SK-N-MC (cell line): ENCODE data around the gene NR1H2.

ENCODE experiments used
- DNase-seq: peaks from one replicate; pipeline ENCODE4 v3.0.0-alpha.2; 2011; ENCODE audit warnings: low read depth, low spot score
- H3K27ac ChIP-seq: fragments of 200-600 bp; sonication (generic); 2 replicates; pipeline ENCODE4 v1.5.1; 2016; ENCODE audit warnings: mixed run types
- H3K36me3 ChIP-seq: fragments of 200-600 bp; sonication (generic); 2 replicates; pipeline ENCODE4 v1.6.1; 2017; ENCODE audit warnings: antibody characterized with exemption, low read length, mixed read lengths; ENCODE audit not compliant: insufficient read depth
- H3K4me3 ChIP-seq: fragments of 200-600 bp; sonication (generic); 2 replicates; pipeline ENCODE4 v1.5.1; 2016
- H3K9ac ChIP-seq: fragments of 200-600 bp; sonication (generic); 2 replicates; pipeline ENCODE4 v1.8.0; 2017; ENCODE audit warnings: mixed run types, mixed read lengths; ENCODE audit not compliant: insufficient read length
- H3K9me3 ChIP-seq: fragments of 200-600 bp; sonication (generic); 2 replicates; pipeline ENCODE4 v1.6.1; 2017; ENCODE audit warnings: low read depth, mild to moderate bottlenecking, antibody characterized with exemption, low read length, moderate library complexity, mixed read lengths
- EZH2 ChIP-seq: fragments of 200-600 bp; sonication (generic); IDR thresholded peaks from one replicate; pipeline ENCODE4 v1.6.1; 2017; ENCODE audit warnings: antibody characterized with exemption
- FOXP2 ChIP-seq: optimal IDR thresholded peaks from 2 replicates; pipeline ENCODE3; 2011; ENCODE audit warnings: mild to moderate bottlenecking, moderate library complexity; ENCODE audit not compliant: insufficient read depth; ENCODE audit errors: extremely low read length, control extremely low read depth
- POLR2AphosphoS5 ChIP-seq: IDR thresholded peaks from 2 replicates; pipeline ENCODE4 v1.6.1; 2012; ENCODE audit warnings: mild to moderate bottlenecking, low read depth, low read length, borderline replicate concordance

The NR1H2 gene

GRCh38 chr19:50392759-50393158 is 16.5 kb downstream of the NR1H2 start:
- Histone ChIP-seq H3K9ac (no peak overlapping the region), H3K36me3 (peaks cover 19% of the 10 kb centered on the region), H3K27ac (no peak overlapping the region), H3K4me3 (no peak overlapping the region), H3K9me3 (no peaks in the 10 kb centered on the region)
- DNase-seq, result no peak
- TF ChIP-seq FOXP2 (no peak), EZH2 (no peak), POLR2AphosphoS5 (no peak)

GRCh38 chr19:50393589-50393988 is 17.3 kb downstream of the NR1H2 start:
- H3K9me3 ChIP-seq, result no peaks in the 10 kb centered on the region
- peaks cover 15% of the 10 kb centered on the region for H3K36me3 ChIP-seq
- H3K9ac ChIP-seq, result no peak overlapping the region
- no peak overlapping the region for H3K4me3 ChIP-seq
- no peak for DNase-seq
- H3K27ac ChIP-seq, result no peak overlapping the region; the same call in 1 of the 2 replicates
- TF ChIP-seq EZH2 (no peak), FOXP2 (no peak), POLR2AphosphoS5 (no peak)

DNA sequence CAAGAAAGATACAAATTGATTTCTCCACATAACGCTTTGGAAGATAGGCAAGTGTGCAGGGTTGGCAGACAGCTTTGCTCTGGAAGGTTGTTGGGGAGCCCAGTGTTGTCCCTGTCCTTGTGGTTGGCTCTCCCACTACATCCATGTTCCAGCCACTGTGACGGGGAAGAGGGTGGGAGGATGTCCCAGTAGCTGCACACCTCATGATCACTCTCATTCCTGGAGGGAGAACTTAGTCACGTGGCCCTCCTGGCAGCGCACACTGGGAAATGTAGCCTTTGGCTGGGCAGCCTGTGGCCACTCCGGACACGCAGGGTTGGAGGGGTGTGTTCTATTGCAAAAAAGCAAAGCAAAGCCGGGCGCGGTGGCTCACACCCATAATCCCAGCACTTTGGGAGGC is 17.8 kb downstream of the NR1H2 start:
- peaks cover 18% of the 10 kb centered on the region for H3K36me3 ChIP-seq
- TF ChIP-seq POLR2AphosphoS5 (no peak), FOXP2 (no peak), EZH2 (no peak)
- H3K9me3 ChIP-seq, result no peaks in the 10 kb centered on the region
- no peak overlapping the region for H3K9ac ChIP-seq
- peak overlapping the region; percentile 17; the same call in 1 of the 2 replicates for H3K27ac ChIP-seq
- H3K4me3 ChIP-seq, result no peak overlapping the region
- DNase-seq, result no peak

DNA sequence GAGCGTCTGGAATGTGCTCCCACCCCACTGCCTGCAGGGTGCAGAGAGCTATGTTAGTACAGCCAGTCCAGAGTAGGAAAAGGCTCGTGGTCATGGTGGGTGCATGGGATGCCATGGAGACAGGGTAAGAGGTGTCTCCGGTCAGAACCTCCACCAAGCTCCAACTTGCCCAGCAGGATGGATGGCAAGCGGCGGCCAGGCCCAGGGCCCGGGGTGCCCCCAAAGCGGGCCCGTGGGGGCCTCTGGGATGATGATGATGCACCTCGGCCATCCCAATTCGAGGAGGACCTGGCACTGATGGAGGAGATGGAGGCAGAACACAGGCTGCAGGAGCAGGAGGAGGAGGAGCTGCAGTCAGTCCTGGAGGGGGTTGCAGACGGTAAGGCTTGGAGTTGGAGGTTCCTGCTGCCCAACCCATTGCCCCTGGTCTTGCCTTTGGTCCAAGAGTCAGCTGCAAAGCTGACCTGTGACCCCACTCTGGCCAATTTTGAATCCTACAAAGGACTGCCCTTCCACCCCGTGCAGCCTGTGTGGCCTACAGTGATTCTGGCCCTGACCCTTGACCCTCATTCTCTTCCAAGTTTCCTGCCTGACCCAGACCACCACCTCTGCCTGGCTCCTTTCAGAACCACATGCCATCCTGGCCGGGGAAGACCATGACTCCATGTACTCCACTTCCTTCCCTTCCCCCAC is 22.6 kb downstream of the NR1H2 start:
- Histone ChIP-seq H3K9me3 (no peaks in the 10 kb centered on the region), H3K36me3 (peaks cover 27% of the 10 kb centered on the region; the same call in 1 of the 2 replicates), H3K9ac (no peak overlapping the region), H3K27ac (no peak overlapping the region), H3K4me3 (no peak overlapping the region)
- TF ChIP-seq EZH2 (no peak), POLR2AphosphoS5 (no peak), FOXP2 (no peak)
- no peak for DNase-seq

- TF ChIP-seq EZH2, result no peak
- no peak for TF ChIP-seq FOXP2
- no peak for TF ChIP-seq POLR2AphosphoS5
- no peak for DNase-seq
- Histone ChIP-seq H3K9me3 (no peaks in the 10 kb centered on the region), H3K27ac (no peak overlapping the region), H3K4me3 (no peak overlapping the region), H3K9ac (no peak overlapping the region), H3K36me3 (peaks cover 29% of the 10 kb centered on the region; the same call in 1 of the 2 replicates)
These were observed 23.1 kb downstream of the NR1H2 start for GRCh38 chr19:50399368-50399745.

GRCh38 chr19:50401605-50402450 is 25.6 kb downstream of the NR1H2 start:
- no peak overlapping the region for H3K27ac ChIP-seq
- DNase-seq, result no peak
- no peaks in the 10 kb centered on the region for H3K9me3 ChIP-seq
- H3K4me3 ChIP-seq, result no peak overlapping the region
- peaks cover 42% of the 10 kb centered on the region; the same call in 1 of the 2 replicates for H3K36me3 ChIP-seq
- TF ChIP-seq POLR2AphosphoS5 (no peak), FOXP2 (no peak), EZH2 (no peak)
- H3K9ac ChIP-seq, result no peak overlapping the region

DNA sequence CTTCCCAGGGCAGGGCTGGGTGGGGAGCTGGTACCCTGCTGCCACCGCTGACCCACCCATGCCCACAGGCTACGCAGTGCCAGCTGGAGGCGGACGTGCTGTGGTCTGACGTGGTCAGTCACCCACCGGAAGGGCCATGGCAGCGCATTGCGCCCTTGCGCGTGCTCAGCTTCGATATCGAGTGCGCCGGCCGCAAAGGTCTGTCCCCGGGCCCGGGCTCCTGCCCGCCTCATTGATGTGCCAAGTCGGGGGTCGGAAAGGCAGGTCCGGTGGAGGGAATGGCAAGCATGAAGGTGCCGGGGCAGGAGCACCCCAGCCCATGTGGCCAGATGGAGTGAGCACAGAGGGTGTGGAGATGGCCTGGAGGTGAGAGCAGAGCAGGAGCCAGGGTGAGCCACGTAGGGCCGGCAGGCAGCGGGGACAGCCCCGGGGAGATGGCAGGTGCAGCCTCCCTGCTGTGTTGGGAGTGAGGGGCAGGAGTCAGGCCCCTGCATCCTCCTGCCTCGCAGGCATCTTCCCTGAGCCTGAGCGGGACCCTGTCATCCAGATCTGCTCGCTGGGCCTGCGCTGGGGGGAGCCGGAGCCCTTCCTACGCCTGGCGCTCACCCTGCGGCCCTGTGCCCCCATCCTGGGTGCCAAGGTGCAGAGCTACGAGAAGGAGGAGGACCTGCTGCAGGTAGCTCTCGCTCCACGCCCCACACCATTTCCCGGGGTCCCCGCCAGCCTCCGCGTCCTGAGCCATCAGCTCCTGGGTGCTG is 26.5 kb downstream of the NR1H2 start:
- TF ChIP-seq POLR2AphosphoS5, result no peak
- TF ChIP-seq FOXP2, result no peak
- no peak for TF ChIP-seq EZH2

More for the DNA sequence above, 26.5 kb downstream of the NR1H2 start:
- no peak overlapping the region for H3K27ac ChIP-seq
- H3K9ac ChIP-seq, result no peak overlapping the region
- no peak overlapping the region for H3K4me3 ChIP-seq
- DNase-seq, result no peak
- H3K9me3 ChIP-seq, result no peaks in the 10 kb centered on the region
- H3K36me3 ChIP-seq, result peaks cover 42% of the 10 kb centered on the region; the same call in 1 of the 2 replicates
